ENCODE results near the gene ZSWIM5. TPM values are rescaled to one million over a fixed set of nuclear protein-coding genes. Genes with fewer than 3 reads are reported as not detected.
A peak's percentile ranks its signal among the peaks of the same experiment; 100 is the strongest.

ZSWIM5 gene
- total and polyA plus RNA-seq, 11 donors = 0.19 to 1.7 (median 0.81) TPM

GRCh38 chr1:45206808-45207623 lies 611 bp upstream of the ZSWIM5 start:
- intact Hi-C loops (cut with DNase I) = loop anchor here in 2 of 10 donors (5.0 to 10.0 kb wide), 2 partner anchors 95 to 192 kb away; partner anchors contain the start of genes HECTD3 (in 2 of the 2) and UROD (in 2 of the 2)

GRCh38 chr1:45205011-45205909 lies 1.1 kb downstream of the ZSWIM5 start:
- H3K4me3 ChIP-seq = peak overlapping the region; percentile 17 to 95 (median 83)
- intact Hi-C loops (cut with DNase I) = loop anchor here in 2 of 10 donors (5.0 to 10.0 kb wide), 2 partner anchors 97 to 190 kb away; partner anchors contain the start of genes HECTD3 (in 2 of the 2) and UROD (in 2 of the 2)
- DNase-seq (peak; percentile 34 to 74 (median 43)), ATAC-seq (peak in 3 of 4 donors; percentile 39 to 72 (median 48))
- H3K27me3 ChIP-seq = peaks cover 0 to 29% (median 0%) of the 10 kb centered on the region in 9 donors
- WGBS, 4 donors = 2 to 6% (median 3%) methylated on average over 20 to 43 of the region's 43 CpGs
- TF ChIP-seq POLR2A (IDR thresholded peaks at IDR 0.05) = no peak
- TF ChIP-seq CTCF (IDR thresholded peaks at IDR 0.05) = no peak
- peak overlapping the region in 4 of 12 donors; percentile 35 to 87 (median 54) for H3K27ac ChIP-seq
- H3K36me3 ChIP-seq = no peaks in the 10 kb centered on the region
- peaks cover 0 to 28% (median 8%) of the 10 kb centered on the region in 12 donors for H3K4me1 ChIP-seq
- H3K9me3 ChIP-seq = no peaks in the 10 kb centered on the region

More at GRCh38 chr1:45206808-45207623, 611 bp upstream of the ZSWIM5 start:
- peaks cover 0 to 29% (median 0%) of the 10 kb centered on the region in 9 donors for H3K27me3 ChIP-seq
- ATAC-seq (no peak), DNase-seq (no peak)
- H3K9me3 ChIP-seq = no peaks in the 10 kb centered on the region
- WGBS, 4 donors = 11 to 12% (median 11%) methylated on average over 18 of the region's 18 CpGs
- H3K4me3 ChIP-seq = peak overlapping the region; percentile 71 to 95 (median 84)
- peaks cover 0 to 28% (median 8%) of the 10 kb centered on the region in 12 donors for H3K4me1 ChIP-seq
- TF ChIP-seq CTCF (IDR thresholded peaks at IDR 0.05) (no peak), POLR2A (IDR thresholded peaks at IDR 0.05) (no peak)
- H3K36me3 ChIP-seq = no peaks in the 10 kb centered on the region
- peak overlapping the region in 11 of 12 donors; percentile 70 to 90 (median 84) for H3K27ac ChIP-seq

GRCh38 chr1:45200906-45201500 lies 5.4 kb downstream of the ZSWIM5 start:
- ATAC-seq (no peak), DNase-seq (no peak)
- Histone ChIP-seq H3K36me3 (no peaks in the 10 kb centered on the region), H3K27ac (no peak overlapping the region), H3K27me3 (peaks cover 0 to 14% (median 0%) of the 10 kb centered on the region in 9 donors), H3K9me3 (peaks cover 0 to 19% (median 0%) of the 10 kb centered on the region in 12 donors), H3K4me3 (no peak overlapping the region), H3K4me1 (peaks cover 0 to 18% (median 1%) of the 10 kb centered on the region in 12 donors)
- WGBS, 4 donors = 73 to 87% (median 78%) methylated on average over 3 of the region's 3 CpGs
- intact Hi-C loops (cut with DNase I) = loop anchor here in 2 of 10 donors (10.0 kb wide), 1 partner anchor 186 kb away; the partner anchor contains the start of genes HECTD3 (in 2 of the 2) and UROD (in 2 of the 2)
- no peak for TF ChIP-seq CTCF (IDR thresholded peaks at IDR 0.05)
- no peak for TF ChIP-seq POLR2A (IDR thresholded peaks at IDR 0.05)
